NCI-H2227 treated with DMSO at 0.1 percent for 48 hours (cell line): ENCODE data around the gene B4GALT1.

ENCODE experiments used
- DNase-seq: peaks from one replicate; lab custom pipeline; 2025; lab: John Stamatoyannopoulos, UW

The B4GALT1 gene

DNA sequence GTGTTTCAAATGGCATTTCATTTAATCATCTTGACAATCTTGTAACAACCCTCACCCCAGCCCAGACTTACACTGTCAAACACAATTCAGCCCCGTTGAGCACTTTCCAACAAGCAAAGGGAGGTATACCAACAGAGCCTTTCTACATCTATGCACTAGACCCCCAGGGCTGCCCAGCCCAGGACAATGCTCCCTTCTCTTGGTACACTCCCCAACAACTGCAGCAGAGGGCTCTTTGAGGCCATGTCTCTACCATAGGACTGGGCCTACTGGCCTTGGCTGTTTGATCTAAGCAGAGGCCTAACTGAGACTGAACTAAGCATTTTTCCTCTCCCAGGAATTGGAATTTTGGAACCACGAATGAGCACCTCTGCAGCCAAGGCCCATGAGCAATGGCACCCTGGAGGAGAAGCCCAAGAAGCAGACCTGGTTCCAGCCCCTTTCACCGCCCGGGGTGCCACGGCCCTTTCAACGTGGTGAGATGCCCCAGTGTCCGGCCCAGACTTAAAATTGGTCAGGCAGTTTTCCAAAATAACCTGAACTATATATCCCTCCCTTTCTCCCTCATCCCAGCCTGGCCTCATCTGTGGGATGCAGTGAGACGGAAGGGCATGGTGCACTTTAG lies 43.6 kb downstream of the B4GALT1 start:
- DNase-seq = no peak

GRCh38 chr9:33120620-33121019 lies 46.5 kb downstream of the B4GALT1 start:
- no peak for DNase-seq

DNA sequence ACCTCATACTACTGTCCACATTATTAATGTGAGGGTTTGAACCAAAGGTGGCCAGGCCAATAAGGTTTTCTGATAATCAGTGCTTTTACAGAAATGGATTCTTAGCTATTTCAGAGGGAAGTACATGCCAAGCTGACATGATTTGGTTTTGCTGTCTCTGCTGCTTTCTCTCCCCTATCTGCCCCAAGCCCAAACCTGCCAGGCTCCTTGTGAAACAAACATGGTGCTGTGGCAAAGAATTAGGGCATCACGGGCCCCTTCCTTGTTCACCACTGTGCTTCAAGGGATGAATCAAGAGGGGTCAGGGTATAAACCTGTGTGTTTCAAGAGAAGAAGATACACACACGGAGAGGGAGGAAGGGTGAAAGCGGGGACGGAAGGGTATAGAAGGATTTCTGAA lies 49.3 kb downstream of the B4GALT1 start:
- DNase-seq = no peak

GRCh38 chr9:33117306-33117705 lies 49.8 kb downstream of the B4GALT1 start:
- DNase-seq = no peak

DNA sequence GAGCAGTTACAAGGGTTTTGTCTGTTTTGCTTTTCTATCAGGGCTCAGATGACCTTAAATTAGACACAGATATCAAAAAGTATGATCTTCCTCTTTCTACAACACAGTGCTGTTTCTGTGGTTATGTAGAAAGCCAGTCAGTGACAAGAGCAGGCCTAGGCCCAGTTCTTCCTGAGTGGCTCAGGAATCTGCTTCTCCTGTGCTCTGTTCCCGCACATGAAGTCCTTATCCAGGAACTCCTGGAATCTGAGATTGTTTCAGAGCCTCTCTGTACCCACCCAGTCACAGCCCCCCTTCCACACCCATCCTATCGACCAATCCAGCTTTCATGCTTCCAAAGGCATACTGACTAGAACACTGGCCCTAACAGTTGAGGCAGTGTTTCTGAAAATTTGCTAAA lies 50.3 kb downstream of the B4GALT1 start:
- no peak for DNase-seq

GRCh38 chr9:33114746-33115145 lies 52.4 kb downstream of the B4GALT1 start:
- no peak for DNase-seq

- no peak for DNase-seq
These were observed 53.2 kb downstream of the B4GALT1 start for GRCh38 chr9:33113799-33114547.

- DNase-seq = no peak
These were observed 55.0 kb downstream of the B4GALT1 start for GRCh38 chr9:33112094-33112493.

- DNase-seq = no peak
These were observed 55.5 kb downstream of the B4GALT1 start for GRCh38 chr9:33111631-33112030.

- DNase-seq = no peak
These were observed 56.5 kb downstream of the B4GALT1 start for GRCh38 chr9:33110686-33111085.

DNA sequence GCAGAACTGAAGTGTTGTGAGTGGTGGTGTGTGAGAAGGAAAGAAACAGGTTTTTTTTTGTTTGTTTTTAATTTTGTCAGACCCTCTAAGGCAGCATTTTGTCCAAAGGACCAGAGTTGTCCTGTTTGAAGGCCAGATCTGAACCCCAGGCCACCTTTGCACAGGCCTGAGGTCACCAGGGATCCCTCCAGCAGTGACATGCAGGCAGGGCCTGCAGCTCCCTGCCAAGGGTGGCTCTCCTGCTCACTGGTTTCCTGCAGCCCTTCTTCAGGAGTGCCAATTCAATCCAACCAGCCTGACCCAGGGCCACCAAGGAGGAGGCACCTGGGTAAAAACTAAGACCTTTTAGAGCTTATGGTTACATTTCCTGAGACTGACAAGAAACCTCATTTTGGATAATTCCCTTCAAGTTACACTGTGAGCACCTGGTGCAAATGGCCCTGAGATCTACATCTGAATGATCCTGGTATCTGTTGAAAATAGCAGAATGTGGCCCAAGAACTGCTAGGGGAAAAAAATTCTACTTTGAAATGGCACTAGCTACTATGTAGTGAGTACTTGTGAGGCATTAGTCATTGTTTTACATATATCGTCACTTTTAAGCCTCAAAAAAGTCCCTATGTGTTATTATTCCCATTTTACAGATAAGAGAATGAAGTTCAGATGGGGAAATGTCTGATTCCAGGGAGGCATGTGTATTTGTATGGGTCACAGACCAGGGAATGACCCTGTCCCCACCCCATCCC lies 57.1 kb downstream of the B4GALT1 start:
- no peak for DNase-seq

- DNase-seq = no peak
These were observed 58.0 kb downstream of the B4GALT1 start for GRCh38 chr9:33109097-33109496.

DNA sequence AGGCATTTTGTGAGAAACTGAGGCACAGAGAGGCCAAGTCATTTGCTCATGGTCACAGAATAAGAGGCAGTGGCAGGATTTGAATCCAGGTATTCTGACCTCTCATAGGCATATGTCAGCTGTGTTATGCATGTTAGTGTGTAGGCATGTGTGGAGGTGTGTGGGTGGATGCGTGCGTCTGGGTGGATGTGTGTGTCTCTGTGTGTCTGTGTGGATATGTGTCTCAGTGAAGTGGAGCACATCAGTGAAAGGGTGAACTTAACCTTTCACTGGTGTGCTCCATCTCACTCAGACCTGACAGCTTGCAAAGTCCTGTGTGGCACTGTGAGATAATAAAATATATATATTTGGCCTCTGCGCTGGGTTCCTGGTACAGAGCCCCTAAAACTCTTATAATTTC lies 58.7 kb downstream of the B4GALT1 start:
- no peak for DNase-seq

GRCh38 chr9:33107762-33108161 lies 59.4 kb downstream of the B4GALT1 start:
- no peak for DNase-seq

DNA sequence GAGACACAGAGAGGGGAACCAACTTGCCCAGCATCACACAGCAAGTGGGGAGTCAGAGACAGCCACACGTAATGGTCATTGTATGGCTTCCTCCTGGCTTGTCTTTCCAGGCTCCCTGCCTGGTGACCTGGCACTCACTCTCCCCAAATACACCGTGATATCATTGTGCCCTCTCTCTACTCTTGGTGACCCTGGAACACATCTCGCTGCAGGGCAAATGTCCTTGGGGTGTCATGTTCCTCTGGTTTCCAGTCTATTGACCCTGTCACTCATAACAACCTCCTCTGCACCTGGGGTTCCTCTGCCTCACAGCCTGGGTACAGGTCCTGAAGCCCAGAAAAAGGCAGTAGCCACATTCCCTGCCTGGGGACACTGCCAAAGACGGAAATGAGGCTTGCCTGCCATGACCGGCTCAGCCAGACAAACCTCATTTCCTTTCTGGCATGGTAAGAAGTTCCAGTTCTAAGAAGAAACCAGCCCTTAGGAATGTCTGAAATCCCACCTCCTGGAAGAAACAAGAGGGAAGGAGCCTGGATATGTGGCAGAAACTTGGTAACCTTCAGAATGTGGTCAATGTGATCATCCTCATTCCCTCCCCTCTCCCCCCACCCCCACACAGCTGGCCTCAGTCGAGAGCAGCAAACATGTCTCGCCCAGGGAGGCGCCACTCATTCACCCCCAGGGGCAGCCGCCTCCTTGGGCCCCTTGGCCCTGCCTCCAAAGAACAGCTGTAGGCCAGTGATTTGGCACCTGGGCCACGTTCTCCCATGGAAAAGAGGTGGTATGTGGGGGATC lies 60.1 kb downstream of the B4GALT1 start:
- no peak for DNase-seq

DNA sequence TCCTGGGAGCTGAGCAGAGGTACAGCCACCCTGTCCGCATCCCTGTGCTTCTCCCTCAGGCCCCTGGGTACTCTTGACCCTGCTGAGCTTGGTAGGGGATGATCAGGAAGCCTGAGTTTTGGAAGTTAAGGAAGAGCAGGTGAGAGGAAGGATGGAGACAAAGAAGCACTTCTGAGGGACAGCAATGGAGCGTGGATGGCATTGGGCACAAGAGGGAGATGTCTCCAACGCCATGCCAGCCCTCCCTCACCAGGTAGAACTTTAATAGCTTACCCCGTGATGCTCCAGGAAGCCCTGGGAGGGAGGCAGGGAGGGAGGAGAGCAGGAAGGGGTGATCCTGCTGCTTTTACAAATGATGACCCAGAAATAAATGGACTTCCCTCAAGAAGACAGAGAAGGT lies 60.8 kb downstream of the B4GALT1 start:
- no peak for DNase-seq

GRCh38 chr9:33105959-33106358 lies 61.2 kb downstream of the B4GALT1 start:
- DNase-seq = no peak

GRCh38 chr9:33105504-33105903 lies 61.6 kb downstream of the B4GALT1 start:
- DNase-seq = no peak

DNA sequence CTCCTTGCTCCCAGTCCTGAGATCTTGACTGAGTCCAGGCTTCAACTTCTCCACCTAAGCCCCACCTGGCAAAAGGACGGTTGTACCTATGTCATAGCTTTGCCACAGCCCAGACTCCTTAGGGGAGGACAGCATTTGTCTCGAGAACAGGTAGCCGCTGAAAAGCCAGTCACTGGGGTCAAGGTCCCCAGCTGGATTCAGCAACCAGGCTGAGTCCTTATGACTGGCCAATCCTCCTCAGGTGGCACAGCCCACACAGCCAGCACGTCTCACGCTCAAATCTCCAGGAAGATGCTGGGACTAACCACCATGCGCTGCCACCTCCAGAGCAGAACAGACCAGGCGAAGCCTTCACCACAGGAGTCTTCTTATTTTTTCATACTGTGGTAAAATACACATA lies 62.7 kb downstream of the B4GALT1 start:
- DNase-seq = no peak

DNA sequence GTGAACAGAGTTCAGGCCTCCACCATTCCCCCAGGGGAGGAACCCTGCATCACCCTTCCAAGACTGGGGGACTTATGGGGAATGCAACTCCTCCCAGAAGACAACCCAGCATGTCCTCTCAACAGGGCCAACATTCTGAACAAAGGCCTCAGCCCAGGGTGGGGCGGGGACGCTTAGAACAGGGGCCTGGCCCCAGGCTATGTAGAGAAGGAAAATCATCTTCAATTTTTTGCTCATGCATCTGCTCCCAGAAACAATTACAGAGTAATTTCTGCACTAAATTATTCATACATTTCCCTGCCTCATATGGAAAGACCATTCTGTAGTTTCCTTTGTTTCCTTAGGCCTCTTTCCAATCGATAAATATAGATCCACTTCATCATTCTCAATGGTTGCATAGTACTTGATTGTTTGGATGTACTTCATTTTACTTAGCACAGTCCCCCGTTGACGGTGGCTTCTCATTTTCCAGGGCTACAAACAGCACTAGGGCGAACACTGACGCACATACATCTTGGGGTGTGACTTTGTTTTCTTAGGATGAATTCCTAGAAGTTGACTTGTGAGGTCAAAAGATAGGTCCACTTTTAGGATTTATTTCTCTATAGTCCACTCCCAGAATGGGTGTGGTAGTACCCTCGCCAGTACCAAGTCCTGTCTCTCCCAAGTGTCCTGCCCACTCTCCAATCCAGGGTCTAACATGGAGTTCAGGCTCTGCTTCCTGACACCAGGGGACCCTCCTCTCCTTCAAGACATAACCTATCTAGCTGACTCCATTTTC lies 63.4 kb downstream of the B4GALT1 start:
- DNase-seq = no peak

- DNase-seq = no peak
These were observed 64.5 kb downstream of the B4GALT1 start for GRCh38 chr9:33102551-33103210.
